Pancreas (tissue), 10 donors: Measurements from ENCODE around the gene TXNDC12. TPM values are rescaled to one million over a fixed set of nuclear protein-coding genes. Genes with fewer than 3 reads are reported as not detected.
A peak's percentile ranks its signal among the peaks of the same experiment; 100 is the strongest.
"Not testable (repeated sequence)": the region's sequence is repeated elsewhere in the genome, so short reads cannot be mapped to it uniquely, and the experiment has no call there.

Experiments used
- ATAC-seq, 4 donors: fragments of 200-7000 bp; cut with Tn5 transposase; one replicate each; pipeline versions ENCODE4 v1.8.0 to v1.9.1; 2020; ENCODE audit warnings: mild to moderate bottlenecking in 4 of 4, moderate library complexity in 4 of 4
- DNase-seq, 6 donors: peaks; one replicate each; pipeline ENCODE4 v3.0.0-alpha.2; 2020
- FAIRE-seq: peaks from 2 replicates; lab custom pipeline; 2012; peaks lifted over from hg19 to GRCh38; lab: Jason Lieb, UNC
- H3K27ac ChIP-seq, 4 donors: fragments of 200-600 bp; sonication (generic); 1 replicate in 3 of 4; 2 replicates in 1 of 4; pipeline versions ENCODE4 v1.5.0 to v1.8.0; 2020
- H3K27me3 ChIP-seq, 4 donors: fragments of 200-600 bp; one replicate each; pipeline ENCODE4 v1.8.0; 2021
- H3K36me3 ChIP-seq, 3 donors: fragments of 200-600 bp; sonication (generic) in 1 of 3; one replicate each; pipeline versions ENCODE4 v1.5.0 to v1.8.0; 2020 to 2021
- H3K4me1 ChIP-seq, 3 donors: fragments of 200-600 bp; one replicate each; pipeline ENCODE4 v1.8.0; 2021
- H3K4me3 ChIP-seq, 4 donors: fragments of 200-600 bp; sonication (generic) in 2 of 4; one replicate each; pipeline versions ENCODE4 v1.5.0 to v1.8.0; 2020 to 2021
- H3K9me3 ChIP-seq, 4 donors: fragments of 200-600 bp; one replicate each; pipeline ENCODE4 v1.8.0; 2021
- WGBS, 2 donors: extraction: QIAGEN DNeasy Blood & Tissue Kit; methylation state at CpG; one replicate each; pipeline ENCODE4 v1.1.7; 2013; 5-methylcytosine and 5-hydroxymethylcytosine counted together
- intact Hi-C, 3 donors: fragments of 100-400 bp; cut with DNase I; formaldehyde crosslinking; loops; one replicate each; pipeline versions ENCODE4 v1.11.1 to v1.14.2; 2022
- polyA plus RNA-seq, 2 donors: library from polyadenylated mRNA; stranded (reverse); fragments of 200-250 nt; gene quantifications; one replicate each; pipeline ENCODE4 v1.2.3, GENCODE V29; 2013
- total RNA-seq, 6 donors: library from RNA; stranded (reverse); fragmentation: NEBNext Ultra II Directional in 4 of 6; extraction: Animal tissue kit (Norgen Biotek cat#: 25700) in 4 of 6; gene quantifications; one replicate each; pipeline versions ENCODE4 v1.2.1 to v1.2.4, GENCODE V29; 2021 to 2023
- TF ChIP-seq, protein P1 (sequence below), 4 donors: fragments of 200-600 bp; sonication (generic) in 3 of 4; IDR thresholded peaks; one replicate each; pipeline versions ENCODE4 v1.5.0 to v1.8.0; 2021; ENCODE audit warnings: antibody characterized with exemption in 4 of 4
- donor health status: healthy with polysubstance abuse.
- donor health status: DM: no; HTN: no; CAD: no; lungs with moderate emphysema.
- donor health status: DM: no; HTN: no; CAD: no.
- donor health status: control.
- donor health status: control.
- donor health status: Bipolar disorder and iron deficiency.
- donor health status: DM: yes; HTN: yes; CAD: no.
- donor health status: DM: no; HTN: no; CAD: no.
- donor health status: DM: no; HTN: no; CAD: no.
- donor health status: DM: yes; HTN: yes; CAD: no.

The TXNDC12 gene
- 10 to 100 TPM; 25.7 to 39.4 (median 34.9) TPM for total RNA-seq
- polyA plus RNA-seq: 10 to 100 TPM in 1 of 2 donors, 1 to 10 TPM in 1; 9.9 to 17.0 TPM

DNA sequence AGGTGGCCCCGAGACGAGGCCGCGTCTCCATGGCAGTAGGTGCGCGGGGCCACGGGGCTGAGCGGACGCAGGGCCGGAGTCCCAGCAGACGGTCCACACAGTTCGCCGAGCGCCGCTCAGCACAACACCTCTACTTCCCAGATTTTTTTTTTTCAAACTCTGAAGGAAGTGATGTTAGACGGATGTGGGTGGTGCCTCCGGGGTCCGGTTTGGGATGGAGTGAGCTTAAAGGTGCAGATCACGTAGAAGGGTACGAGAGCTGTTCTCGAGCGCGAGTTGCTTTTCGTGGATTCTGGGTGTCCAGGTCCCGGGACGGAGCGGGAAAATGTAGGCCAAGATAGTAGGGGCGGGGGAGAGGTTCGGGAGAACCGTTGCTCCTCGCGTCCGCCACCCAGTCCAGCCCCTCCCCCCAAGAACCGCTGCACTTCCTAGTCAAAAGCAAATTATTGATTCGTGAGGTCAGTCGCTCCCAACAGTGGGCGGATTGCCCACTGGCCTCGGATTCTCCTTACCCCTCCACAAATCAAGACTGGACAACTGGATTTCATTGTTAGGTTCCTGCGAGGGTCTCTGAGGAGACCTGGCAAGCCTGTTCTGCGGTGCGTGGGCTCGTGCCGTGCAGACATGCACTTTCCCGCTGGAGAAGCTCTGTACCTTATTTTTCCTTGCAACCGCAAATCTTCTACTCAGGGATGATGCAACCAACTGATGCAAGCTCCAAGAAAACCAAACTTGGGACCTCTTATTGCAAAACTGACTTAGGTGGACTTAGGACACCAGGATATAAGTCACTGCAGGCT is at the start of gene TXNDC12:
Gene TXNDC12 (minus strand): TSS at position 126 of the 800 bp plus-strand sequence. CDS start 95 bp downstream, at position 31.
- WGBS, 2 donors: 0% methylated on average over 45 of the region's 45 CpGs
- H3K36me3 ChIP-seq: no peaks in the 10 kb centered on the region
- H3K4me1 ChIP-seq: peaks cover 14 to 40% (median 28%) of the 10 kb centered on the region in 3 donors
- no peak for FAIRE-seq
- H3K27ac ChIP-seq: peak within 1 kb of the TSS; percentile 82 to 94 (median 92)
- TF ChIP-seq, protein P1, sequence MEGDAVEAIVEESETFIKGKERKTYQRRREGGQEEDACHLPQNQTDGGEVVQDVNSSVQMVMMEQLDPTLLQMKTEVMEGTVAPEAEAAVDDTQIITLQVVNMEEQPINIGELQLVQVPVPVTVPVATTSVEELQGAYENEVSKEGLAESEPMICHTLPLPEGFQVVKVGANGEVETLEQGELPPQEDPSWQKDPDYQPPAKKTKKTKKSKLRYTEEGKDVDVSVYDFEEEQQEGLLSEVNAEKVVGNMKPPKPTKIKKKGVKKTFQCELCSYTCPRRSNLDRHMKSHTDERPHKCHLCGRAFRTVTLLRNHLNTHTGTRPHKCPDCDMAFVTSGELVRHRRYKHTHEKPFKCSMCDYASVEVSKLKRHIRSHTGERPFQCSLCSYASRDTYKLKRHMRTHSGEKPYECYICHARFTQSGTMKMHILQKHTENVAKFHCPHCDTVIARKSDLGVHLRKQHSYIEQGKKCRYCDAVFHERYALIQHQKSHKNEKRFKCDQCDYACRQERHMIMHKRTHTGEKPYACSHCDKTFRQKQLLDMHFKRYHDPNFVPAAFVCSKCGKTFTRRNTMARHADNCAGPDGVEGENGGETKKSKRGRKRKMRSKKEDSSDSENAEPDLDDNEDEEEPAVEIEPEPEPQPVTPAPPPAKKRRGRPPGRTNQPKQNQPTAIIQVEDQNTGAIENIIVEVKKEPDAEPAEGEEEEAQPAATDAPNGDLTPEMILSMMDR (IDR thresholded peaks at IDR 0.05): no peak
- ATAC-seq: peak; percentile 81 to 90 (median 84)
- peak within 1 kb of the TSS; percentile 79 to 96 (median 94) for H3K4me3 ChIP-seq
- no peaks in the 10 kb centered on the region for H3K27me3 ChIP-seq
- intact Hi-C loops: no loop called here
- H3K9me3 ChIP-seq: no peaks in the 10 kb centered on the region
- peak; percentile 85 to 88 (median 86) for DNase-seq

DNA sequence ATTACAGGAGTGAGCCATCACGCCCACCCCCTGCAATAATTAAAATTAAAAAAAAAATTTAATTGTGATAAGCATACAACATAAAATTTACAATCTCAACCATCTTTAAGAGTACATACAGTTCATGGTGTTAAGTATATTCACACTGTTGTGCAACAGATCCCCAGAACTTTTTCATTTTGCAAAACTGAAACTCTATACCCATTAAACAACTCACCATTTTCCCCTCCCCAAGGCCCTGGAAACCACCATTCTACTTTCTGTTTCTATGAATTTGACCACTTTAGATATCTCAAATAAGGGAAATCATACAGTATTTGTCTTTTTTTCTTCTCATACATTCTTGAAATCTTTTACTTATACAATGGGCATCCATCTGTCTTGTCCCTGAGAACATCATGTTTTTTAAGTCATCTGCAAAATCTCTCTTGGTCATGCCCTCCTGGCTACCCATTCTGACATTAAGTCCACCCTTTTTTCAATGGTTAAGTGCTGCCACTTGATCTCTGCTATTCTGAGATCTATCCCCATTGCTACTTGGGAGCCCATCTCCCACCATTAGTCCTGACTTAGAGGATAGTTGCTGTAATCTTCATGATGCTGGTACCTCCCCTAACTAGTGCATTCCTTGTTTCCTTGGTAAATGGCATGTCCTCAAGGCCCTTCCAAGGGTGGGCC is 47.5 kb upstream of the TXNDC12 start:
- 89 to 96% methylated on average over 1 of the region's 1 CpG for WGBS, 2 donors
- intact Hi-C loops: no loop called here
- DNase-seq: no peak
- Histone ChIP-seq H3K4me3 (no peak overlapping the region), H3K27ac (no peak overlapping the region), H3K4me1 (no peaks in the 10 kb centered on the region), H3K36me3 (no peaks in the 10 kb centered on the region), H3K9me3 (no peaks in the 10 kb centered on the region), H3K27me3 (no peaks in the 10 kb centered on the region)
- FAIRE-seq: no peak
- no peak for ATAC-seq
- TF ChIP-seq, protein P1 (IDR thresholded peaks at IDR 0.05): no peak

DNA sequence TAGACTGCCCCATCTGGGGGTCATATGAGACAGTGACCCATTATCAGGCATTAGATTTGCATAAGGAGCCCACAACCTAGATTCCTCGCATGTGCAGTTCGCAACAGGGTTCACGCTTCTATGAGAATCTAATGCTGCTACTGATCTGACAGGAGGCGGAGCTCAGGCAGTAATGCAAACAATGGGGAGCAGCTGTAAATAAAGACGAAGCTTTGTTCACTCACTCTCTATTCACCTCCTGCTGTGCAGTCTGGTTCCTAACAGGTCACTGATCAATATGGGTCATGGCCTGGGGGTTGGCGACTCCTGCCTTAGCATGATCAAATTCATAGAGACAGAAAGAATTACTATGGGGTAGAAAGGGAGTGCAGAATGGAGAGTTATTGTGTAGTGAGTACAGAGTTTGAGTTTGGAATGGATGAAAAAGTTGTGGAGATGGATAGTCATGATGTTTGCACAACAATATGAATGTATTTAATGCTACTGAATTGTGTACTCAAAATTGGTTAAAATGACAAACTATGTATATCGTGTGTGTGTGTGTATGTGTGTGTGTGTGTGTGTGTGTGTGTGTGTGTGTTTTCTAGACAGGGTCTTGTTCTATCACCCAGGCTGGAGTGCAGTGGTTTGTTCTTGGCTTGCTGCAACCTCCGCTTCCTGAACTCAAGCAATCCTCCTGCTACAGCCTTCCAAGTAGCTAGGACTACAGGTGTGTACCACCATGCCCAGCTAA is 43.3 kb upstream of the TXNDC12 start:
- FAIRE-seq: no peak
- 27 to 29% methylated on average over 8 of the region's 8 CpGs for WGBS, 2 donors

DNA sequence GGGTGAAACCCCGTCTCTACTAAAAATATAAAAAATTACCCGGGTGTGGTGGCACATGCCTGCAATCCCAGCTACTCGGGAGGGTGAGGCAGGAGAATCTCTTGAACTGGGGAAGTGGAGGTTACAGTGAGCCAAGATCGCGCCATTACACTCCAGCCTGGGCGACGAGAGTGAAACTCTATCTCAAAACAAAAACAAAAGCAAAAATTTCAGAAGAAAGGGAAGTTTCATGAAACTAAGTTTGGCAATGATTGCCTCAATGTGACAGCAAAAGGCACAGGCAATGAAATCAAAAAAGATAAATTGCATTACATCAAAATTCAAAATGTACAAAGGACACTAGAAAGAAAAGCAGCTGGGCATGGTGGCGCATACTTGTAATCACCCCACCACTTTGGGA is 41.2 kb upstream of the TXNDC12 start:
- H3K4me1 ChIP-seq: no peaks in the 10 kb centered on the region
- FAIRE-seq (no peak), ATAC-seq (no peak), DNase-seq (no peak)
- no peak overlapping the region for H3K4me3 ChIP-seq
- 80 to 81% methylated on average over 8 of the region's 8 CpGs for WGBS, 2 donors
- no peaks in the 10 kb centered on the region for H3K36me3 ChIP-seq
- no peak overlapping the region for H3K27ac ChIP-seq
- H3K27me3 ChIP-seq: no peaks in the 10 kb centered on the region
- TF ChIP-seq, protein P1 (IDR thresholded peaks at IDR 0.05): no peak
- H3K9me3 ChIP-seq: no peaks in the 10 kb centered on the region
- intact Hi-C loops: no loop called here

More for the DNA sequence above, 43.3 kb upstream of the TXNDC12 start:
- Histone ChIP-seq H3K27ac (no peak overlapping the region), H3K36me3 (no peaks in the 10 kb centered on the region), H3K9me3 (no peaks in the 10 kb centered on the region), H3K4me3 (no peak overlapping the region), H3K4me1 (no peaks in the 10 kb centered on the region), H3K27me3 (no peaks in the 10 kb centered on the region)
- DNase-seq: no peak
- TF ChIP-seq, protein P1 (IDR thresholded peaks at IDR 0.05): no peak
- intact Hi-C loops: no loop called here
- ATAC-seq: peak; percentile 38 to 73 (median 58)

DNA sequence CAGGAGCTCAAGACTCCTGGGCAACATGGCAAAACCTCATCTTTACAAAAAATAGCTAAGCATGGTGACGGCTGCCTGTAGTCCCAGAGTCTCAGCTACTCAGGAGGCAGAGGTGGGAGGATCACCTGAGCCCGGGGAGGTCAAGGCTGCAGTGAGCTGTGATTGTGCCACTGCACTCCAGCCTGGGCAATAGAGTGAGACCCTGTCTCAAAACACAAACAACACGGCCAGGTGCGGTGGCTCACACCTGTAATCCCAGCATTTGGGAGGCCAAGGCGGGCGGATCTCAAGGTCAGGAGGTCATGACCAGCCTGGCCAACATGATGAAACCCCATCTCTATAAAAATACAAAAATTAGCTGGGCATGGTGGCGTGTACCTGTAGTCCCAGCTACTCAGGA is 39.3 kb upstream of the TXNDC12 start:
- H3K27me3 ChIP-seq, intact Hi-C loops, H3K4me1 ChIP-seq, FAIRE-seq, H3K4me3 ChIP-seq, H3K9me3 ChIP-seq, DNase-seq, H3K27ac ChIP-seq, ATAC-seq, H3K36me3 ChIP-seq: not testable (repeated sequence)
- 86 to 88% methylated on average over 7 of the region's 7 CpGs for WGBS, 2 donors

DNA sequence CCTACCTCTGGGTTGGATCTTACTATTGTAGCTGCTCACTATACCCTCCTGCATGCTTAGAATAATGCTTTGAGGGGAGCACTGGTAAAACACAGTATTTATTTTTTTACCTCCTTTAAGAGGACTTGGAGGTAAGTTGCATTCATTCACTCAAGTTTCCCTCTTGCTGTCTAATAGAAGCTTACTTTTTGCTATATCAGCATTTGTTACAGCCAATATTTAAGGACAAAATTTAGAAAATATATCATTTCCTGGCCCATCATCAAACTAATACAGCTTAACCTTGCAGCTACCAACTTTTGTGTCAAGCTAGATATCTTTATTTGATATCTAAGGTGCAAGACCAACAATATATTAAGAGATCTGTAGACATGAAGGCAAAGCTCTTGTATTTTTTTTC is 32.9 kb upstream of the TXNDC12 start:
- H3K4me3 ChIP-seq, ATAC-seq, H3K4me1 ChIP-seq, intact Hi-C loops, H3K27ac ChIP-seq, H3K9me3 ChIP-seq, DNase-seq, FAIRE-seq, H3K27me3 ChIP-seq: not testable (repeated sequence)
- H3K36me3 ChIP-seq: peaks cover 0 to 14% (median 4%) of the 10 kb centered on the region in 3 donors
